Measurements from ENCODE around the gene MREG. TPM values are rescaled to one million over a fixed set of nuclear protein-coding genes. Genes with fewer than 3 reads are reported as not detected.

MREG gene
- total and polyA plus RNA-seq, 12 donors, result 3.1 to 14.4 (median 6.3) TPM

DNA sequence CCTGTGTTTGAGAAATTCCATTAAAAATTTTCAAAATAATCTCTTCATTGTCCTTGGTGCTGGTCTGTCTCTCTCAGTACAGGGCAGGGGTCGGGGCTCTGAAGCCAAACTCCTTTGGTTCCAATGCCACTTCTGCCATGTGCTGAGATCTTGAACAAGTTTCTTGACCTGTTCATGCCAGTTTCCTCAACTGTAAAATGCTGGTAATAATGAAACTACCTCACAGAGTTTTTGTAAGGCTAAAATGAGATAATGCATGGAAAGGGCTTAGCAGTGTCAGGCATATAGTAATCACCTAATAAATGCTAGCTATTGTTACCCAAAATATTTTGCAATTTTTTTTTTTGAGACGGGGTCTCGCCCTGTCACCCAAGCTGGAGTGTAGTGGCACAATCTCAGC, 16.9 kb upstream of the MREG start:
- no peak for TF ChIP-seq POLR2A (IDR thresholded peaks at IDR 0.05)
- no peak for TF ChIP-seq CTCF (IDR thresholded peaks at IDR 0.05)
- Histone ChIP-seq H3K9me3 (replicated peaks in 1 of 3) (no peaks in the 10 kb centered on the region), H3K27me3 (no peaks in the 10 kb centered on the region), H3K4me1 (replicated peaks in 1 of 2) (peaks cover 0 to 6% of the 10 kb centered on the region in 2 donors), H3K4me3 (no peak overlapping the region), H3K36me3 (replicated peaks in 1 of 2) (no peaks in the 10 kb centered on the region), H3K27ac (no peak overlapping the region)
- DNase-seq, result no peak
- intact Hi-C loops (cut with DNase I), result no loop called here
- WGBS, 4 donors, result 94 to 98% (median 96%) methylated on average over 3 of the region's 3 CpGs

DNA sequence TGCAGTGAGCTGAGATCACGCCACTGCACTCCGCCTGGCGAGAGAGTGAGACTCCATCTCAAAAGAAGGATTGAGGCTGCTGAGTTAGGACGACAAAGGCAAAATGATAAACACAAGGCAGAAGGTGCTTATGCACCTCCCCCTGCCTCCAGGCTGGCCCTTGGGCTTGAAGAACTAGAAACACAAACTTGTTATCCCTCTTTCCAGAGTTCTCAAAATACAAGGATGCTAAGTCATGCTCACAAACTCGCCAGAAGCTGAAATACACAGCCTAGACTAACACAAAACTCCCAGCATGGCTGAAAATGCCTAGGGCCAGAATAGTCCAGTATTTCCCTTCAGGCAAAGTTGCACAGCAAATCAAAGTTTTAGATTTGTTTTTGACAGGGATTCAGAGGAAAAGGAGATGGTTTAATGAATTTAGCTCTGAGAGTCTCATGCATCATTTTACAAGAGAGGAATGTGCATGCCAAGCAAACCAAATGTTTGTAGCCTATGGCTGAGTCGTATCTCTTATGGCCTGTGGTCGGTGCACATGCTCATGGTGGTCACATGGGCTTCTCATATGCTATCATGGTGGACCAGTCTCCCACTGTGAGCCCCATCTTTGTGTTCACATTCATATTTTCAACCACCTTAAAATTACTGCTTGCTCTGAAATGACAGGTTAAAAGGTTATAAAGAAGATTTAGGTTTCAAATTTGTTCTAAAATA, 16.2 kb upstream of the MREG start:
- H3K4me1 ChIP-seq (replicated peaks in 1 of 2), result peaks cover 0 to 6% of the 10 kb centered on the region in 2 donors
- H3K27me3 ChIP-seq, result no peaks in the 10 kb centered on the region
- WGBS, 4 donors, result 93 to 96% (median 95%) methylated on average over 7 of the region's 7 CpGs
- DNase-seq, result no peak
- TF ChIP-seq CTCF (IDR thresholded peaks at IDR 0.05) (no peak), POLR2A (IDR thresholded peaks at IDR 0.05) (no peak)
- H3K27ac ChIP-seq, result no peak overlapping the region
- no peaks in the 10 kb centered on the region for H3K36me3 ChIP-seq (replicated peaks in 1 of 2)
- intact Hi-C loops (cut with DNase I), result no loop called here
- H3K9me3 ChIP-seq (replicated peaks in 1 of 3), result no peaks in the 10 kb centered on the region
- no peak overlapping the region for H3K4me3 ChIP-seq

GRCh38 chr2:216024779-216025336, 11.5 kb upstream of the MREG start:
- DNase-seq, result no peak
- 94 to 97% (median 96%) methylated on average over 7 of the region's 7 CpGs for WGBS, 4 donors
- no peak overlapping the region for H3K4me3 ChIP-seq
- no peaks in the 10 kb centered on the region for H3K9me3 ChIP-seq (replicated peaks in 1 of 3)
- H3K27ac ChIP-seq, result no peak overlapping the region
- H3K27me3 ChIP-seq, result no peaks in the 10 kb centered on the region
- H3K4me1 ChIP-seq (replicated peaks in 1 of 2), result no peaks in the 10 kb centered on the region
- no peak for TF ChIP-seq CTCF (IDR thresholded peaks at IDR 0.05)
- no peak for TF ChIP-seq POLR2A (IDR thresholded peaks at IDR 0.05)
- no peaks in the 10 kb centered on the region for H3K36me3 ChIP-seq (replicated peaks in 1 of 2)
- intact Hi-C loops (cut with DNase I), result no loop called here

DNA sequence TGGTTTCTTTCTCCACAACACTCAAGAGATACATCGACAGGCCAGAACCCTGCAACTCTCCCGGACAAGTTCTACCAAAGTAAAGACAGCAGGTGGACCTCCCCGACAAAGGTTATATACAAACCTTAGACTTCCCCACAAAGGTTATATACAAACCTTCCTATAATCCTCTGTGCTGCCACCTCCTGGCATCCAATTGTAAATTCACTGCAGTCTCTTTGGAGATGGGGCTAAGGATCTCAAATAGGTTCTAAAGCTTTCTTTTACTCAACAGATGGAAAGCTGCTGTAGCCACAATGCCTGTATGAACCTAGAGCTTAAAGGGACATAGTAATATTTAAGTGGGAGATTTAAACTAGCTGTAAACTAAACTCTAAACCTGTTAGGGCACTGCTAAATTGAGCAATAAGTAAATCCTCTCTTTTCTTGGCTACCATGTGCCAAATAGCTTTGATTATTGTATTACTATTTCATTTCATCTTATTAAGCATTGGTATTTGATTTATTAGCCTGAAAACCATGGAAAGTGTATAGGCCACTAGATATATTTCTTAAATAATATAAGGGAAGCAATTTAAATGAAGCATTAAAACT, 9.8 kb upstream of the MREG start:
- DNase-seq, result peak; percentile 30 to 70 (median 45)
- H3K27me3 ChIP-seq, result no peaks in the 10 kb centered on the region
- H3K27ac ChIP-seq, result no peak overlapping the region
- 25 to 38% (median 32%) methylated on average over 3 of the region's 3 CpGs for WGBS, 4 donors
- no peaks in the 10 kb centered on the region for H3K9me3 ChIP-seq (replicated peaks in 1 of 3)
- intact Hi-C loops (cut with DNase I), result no loop called here
- no peaks in the 10 kb centered on the region for H3K36me3 ChIP-seq (replicated peaks in 1 of 2)
- no peaks in the 10 kb centered on the region for H3K4me1 ChIP-seq (replicated peaks in 1 of 2)
- H3K4me3 ChIP-seq, result no peak overlapping the region
- TF ChIP-seq POLR2A (IDR thresholded peaks at IDR 0.05) (no peak), CTCF (IDR thresholded peaks at IDR 0.05) (peak; percentile 47 to 62 (median 55))
